ENCODE data around the gene ZNF738. TPM values are rescaled to one million over a fixed set of nuclear protein-coding genes. Genes with fewer than 3 reads are reported as not detected.
"Not testable (repeated sequence)": the region's sequence is repeated elsewhere in the genome, so short reads cannot be mapped to it uniquely, and the experiment has no call there.

ZNF738 gene
- 17.9 and 20.9 TPM in 2 replicates for total RNA-seq (2014; rRNA removed; shearing (Covaris generic))

- DNase-seq (ENCODE audit: low read depth), result peak; percentile 96
Measured at GRCh38 chr19:21358768-21359451, at the start of gene ZNF738. Gene ZNF738, plus strand, starts transcription at chr19:21359000. Its CDS starts 141 bp downstream, at chr19:21359141.

- not testable (repeated sequence) for DNase-seq (ENCODE audit: low read depth)
Measured at GRCh38 chr19:21312807-21313206, 46.0 kb upstream of the ZNF738 start.

GRCh38 chr19:21314676-21315075, 44.1 kb upstream of the ZNF738 start:
- no peak for DNase-seq (ENCODE audit: low read depth)

- DNase-seq (ENCODE audit: low read depth), result no peak
Measured at GRCh38 chr19:21317821-21318220, 41.0 kb upstream of the ZNF738 start.

- DNase-seq (ENCODE audit: low read depth), result peak; percentile 11
Measured at GRCh38 chr19:21321134-21321533, 37.7 kb upstream of the ZNF738 start.

- DNase-seq (ENCODE audit: low read depth), result peak; percentile 48
Measured at GRCh38 chr19:21321996-21322395, 36.8 kb upstream of the ZNF738 start.

GRCh38 chr19:21322528-21322927, 36.3 kb upstream of the ZNF738 start:
- DNase-seq (ENCODE audit: low read depth), result no peak

GRCh38 chr19:21323000-21323399, 35.8 kb upstream of the ZNF738 start:
- DNase-seq (ENCODE audit: low read depth), result no peak

- DNase-seq (ENCODE audit: low read depth), result no peak
Measured at GRCh38 chr19:21326169-21326568, 32.6 kb upstream of the ZNF738 start.

GRCh38 chr19:21328406-21328805, 30.4 kb upstream of the ZNF738 start:
- no peak for DNase-seq (ENCODE audit: low read depth)

GRCh38 chr19:21328885-21329605, 29.8 kb upstream of the ZNF738 start, which contains the start of gene ZNF708:
Gene ZNF708, minus strand, starts transcription at chr19:21329410. Its CDS starts 198 bp downstream, at chr19:21329212.
- peak; percentile 91 for DNase-seq (ENCODE audit: low read depth)

GRCh38 chr19:21335721-21336120, 23.1 kb upstream of the ZNF738 start:
- no peak for DNase-seq (ENCODE audit: low read depth)

- DNase-seq (ENCODE audit: low read depth), result not testable (repeated sequence)
Measured at GRCh38 chr19:21344841-21345240, 14.0 kb upstream of the ZNF738 start.

- DNase-seq (ENCODE audit: low read depth), result no peak
Measured at GRCh38 chr19:21352830-21353229, 6.0 kb upstream of the ZNF738 start.

- DNase-seq (ENCODE audit: low read depth), result no peak
Measured at GRCh38 chr19:21362291-21362690, 3.5 kb downstream of the ZNF738 start.

GRCh38 chr19:21383980-21384582, 25.3 kb downstream of the ZNF738 start:
- no peak for DNase-seq (ENCODE audit: low read depth)

GRCh38 chr19:21396121-21396520, 37.3 kb downstream of the ZNF738 start:
- DNase-seq (ENCODE audit: low read depth), result no peak

GRCh38 chr19:21396893-21397572, 38.2 kb downstream of the ZNF738 start, which contains the start of gene ZNF493:
Gene ZNF493, plus strand, starts transcription at chr19:21397133. Its CDS starts 105 bp downstream, at chr19:21397238.
- DNase-seq (ENCODE audit: low read depth), result peak; percentile 92

GRCh38 chr19:21398851-21399250, 40.1 kb downstream of the ZNF738 start:
- no peak for DNase-seq (ENCODE audit: low read depth)

- DNase-seq (ENCODE audit: low read depth), result no peak
Measured at GRCh38 chr19:21402303-21402985, 43.6 kb downstream of the ZNF738 start.

- no peak for DNase-seq (ENCODE audit: low read depth)
Measured at GRCh38 chr19:21410166-21410565, 51.4 kb downstream of the ZNF738 start.

All from Daoy (cell line).